Endothelial cell of umbilical vein (primary cell): ENCODE data around the gene COL19A1. TPM values are rescaled to one million over a fixed set of nuclear protein-coding genes. Genes with fewer than 3 reads are reported as not detected.

Source experiments
- BruUV-seq: library from RNA; stranded (reverse); fragments of 400-500 nt; replicated peaks from 2 replicates; lab custom pipeline; 2021; lab: Mats Ljungman, UMichigan
- CTCF ChIA-PET: fragments of 300-600, 350-600 bp; sonication (Branson Sonifier 250); formaldehyde crosslinking; loops from one replicate; lab custom pipeline; 2021; ENCODE audit warnings: antibody characterized with exemption, inconsistent platforms; lab: Charles Lee
- POLR2A ChIA-PET: fragments of 300-600, 350-600 bp; sonication (Branson Sonifier 250); formaldehyde crosslinking; loops from one replicate; lab custom pipeline; 2021; ENCODE audit warnings: antibody characterized with exemption, inconsistent platforms; lab: Charles Lee
- DNase-seq: peaks from one replicate; pipeline ENCODE4 v3.0.0-alpha.2; 2011; ENCODE audit warnings: low read depth, low spot score
- FAIRE-seq: peaks from 2 replicates; lab custom pipeline; 2011; peaks lifted over from hg19 to GRCh38; lab: Jason Lieb, UNC
- H2AFZ ChIP-seq: 2 replicates; pipeline ENCODE4 v1.6.0; 2012; ENCODE audit warnings: low read depth, low read length, control low read depth, inconsistent platforms
- H3K27ac ChIP-seq: 2 replicates; pipeline ENCODE4 v1.5.1; 2011; ENCODE audit warnings: low read depth, mild to moderate bottlenecking, control low read depth, low read length, moderate library complexity; ENCODE audit not compliant: insufficient read depth
- H3K27me3 ChIP-seq, 2 experiments: 2 replicates each; pipeline versions ENCODE4 v1.6.0 to v1.6.1; 2011; ENCODE audit warnings: low read length in 2 of 2, mixed read lengths in 1 of 2; ENCODE audit not compliant: control insufficient read depth in 2 of 2, insufficient read depth in 2 of 2
- H3K36me3 ChIP-seq, 2 experiments: 2 replicates in 1 of 2; 3 replicates in 1 of 2; pipeline ENCODE4 v1.5.1; 2011; ENCODE audit warnings: low read length in 2 of 2, mild to moderate bottlenecking in 1 of 2, moderate library complexity in 1 of 2; ENCODE audit not compliant: control insufficient read depth in 2 of 2, insufficient read depth in 2 of 2; ENCODE audit errors: extremely low read depth in 1 of 2
- H3K4me1 ChIP-seq: 3 replicates; pipeline ENCODE4 v1.5.1; 2011; ENCODE audit warnings: mild to moderate bottlenecking, low read length; ENCODE audit not compliant: control insufficient read depth, insufficient read depth; ENCODE audit errors: extremely low read depth
- H3K4me2 ChIP-seq: 2 replicates; pipeline ENCODE4 v1.6.1; 2011; ENCODE audit warnings: low read length, control low read depth, mixed read lengths; ENCODE audit not compliant: insufficient read depth
- H3K4me3 ChIP-seq, 3 experiments: fragments of 200-600 bp in 1 of 3; sonication (generic), shearing (Covaris generic) in 1 of 3; replicated peaks in 1 of 3; 2 replicates each; pipeline ENCODE4 v1.5.1; 2011 to 2016; ENCODE audit warnings: control low read depth in 3 of 3, low read length in 3 of 3, mild to moderate bottlenecking in 2 of 3, inconsistent platforms in 1 of 3, low read depth in 1 of 3, moderate library complexity in 1 of 3; ENCODE audit not compliant: insufficient read depth in 1 of 3
- H3K79me2 ChIP-seq: 2 replicates; pipeline ENCODE4 v1.6.0; 2012; ENCODE audit warnings: low read length, inconsistent platforms; ENCODE audit not compliant: control insufficient read depth, insufficient read depth
- H3K9ac ChIP-seq: replicated peaks from 2 replicates; pipeline ENCODE3; 2011; ENCODE audit warnings: low read length, control low read depth; ENCODE audit not compliant: insufficient read depth; ENCODE audit errors: extremely low read depth
- H3K9me1 ChIP-seq: replicated peaks from 3 replicates; pipeline ENCODE4 v1.6.0; 2011; ENCODE audit warnings: mild to moderate bottlenecking, low read length; ENCODE audit not compliant: control insufficient read depth, insufficient read depth; ENCODE audit errors: extremely low read depth
- H3K9me3 ChIP-seq: replicated peaks from 2 replicates; pipeline ENCODE4 v1.5.1; 2012; ENCODE audit warnings: low read length, inconsistent platforms; ENCODE audit not compliant: control insufficient read depth, insufficient read depth
- H4K20me1 ChIP-seq: replicated peaks from 2 replicates; pipeline ENCODE3; 2011; ENCODE audit warnings: mild to moderate bottlenecking, low read length; ENCODE audit not compliant: control insufficient read depth, insufficient read depth; ENCODE audit errors: extremely low read depth
- CTCF ChIP-seq, 2 donors: IDR thresholded peaks; 1 replicate in 1 of 2; 2 replicates in 1 of 2; pipeline ENCODE4 v1.5.1; 2011; ENCODE audit warnings: low read length in 2 of 2, mild to moderate bottlenecking in 2 of 2, moderate library complexity in 2 of 2, control low read depth in 1 of 2, inconsistent platforms in 1 of 2, low read depth in 1 of 2; ENCODE audit not compliant: insufficient read depth in 1 of 2; ENCODE audit errors: extremely low read depth in 1 of 2
- EZH2 ChIP-seq: IDR thresholded peaks from 2 replicates; pipeline ENCODE4 v1.6.1; 2012; ENCODE audit warnings: borderline replicate concordance, low read depth, mild to moderate bottlenecking, moderate library complexity, low read length, inconsistent platforms; ENCODE audit not compliant: severe bottlenecking
- FOS ChIP-seq: IDR thresholded peaks from 2 replicates; pipeline ENCODE4 v1.6.1; 2011; ENCODE audit warnings: mild to moderate bottlenecking, low read length, moderate library complexity, borderline replicate concordance; ENCODE audit not compliant: insufficient read depth
- GATA2 ChIP-seq: IDR thresholded peaks from 2 replicates; pipeline ENCODE4 v1.7.0; 2011; ENCODE audit warnings: low read depth, mild to moderate bottlenecking, moderate library complexity, mixed read lengths, low read length; ENCODE audit not compliant: insufficient read length, insufficient read depth
- JUN ChIP-seq: IDR thresholded peaks from 2 replicates; pipeline ENCODE4 v1.6.1; 2011; ENCODE audit warnings: borderline replicate concordance, low read depth; ENCODE audit not compliant: insufficient read length, insufficient read depth
- MAX ChIP-seq: IDR thresholded peaks from 2 replicates; pipeline ENCODE4 v1.6.1; 2011; ENCODE audit not compliant: insufficient read depth, insufficient read length
- MYC ChIP-seq: IDR thresholded peaks from one replicate; pipeline ENCODE4 v1.6.1; 2011; ENCODE audit warnings: mild to moderate bottlenecking, low read depth, low read length
- POLR2A ChIP-seq: IDR thresholded peaks from 2 replicates; pipeline ENCODE4 v1.6.1; 2012; ENCODE audit warnings: low read depth, mild to moderate bottlenecking, control low read depth, low read length
- POLR2AphosphoS5 ChIP-seq: IDR thresholded peaks from 2 replicates; pipeline ENCODE4 v1.6.1; 2012; ENCODE audit warnings: low read depth, mild to moderate bottlenecking, control low read depth, low read length, moderate library complexity; ENCODE audit not compliant: insufficient read depth
- dilution Hi-C: fragments of 300-500 bp; cut with MboI; formaldehyde crosslinking; loops from one replicate; pipeline ENCODE4 v1.15.0; 2019; ENCODE audit warnings: low sequenced_read_pairs; ENCODE audit not compliant: extremely low pct_ligation_motif_present
- intact Hi-C: fragments of 100-400 bp; cut with micrococcal nuclease; formaldehyde crosslinking; loops from one replicate; pipeline ENCODE4 v1.10.0; 2022
- polyA plus RNA-seq, 4 experiments: library from polyadenylated mRNA; depleted of rRNA in 3 of 4; stranded (reverse) in 3 of 4; unstranded in 1 of 4; fragments of >200 nt; gene quantifications; 2 replicates each; pipeline versions ENCODE4 v1.2.1 to v1.2.3, GENCODE V29; 2011 to 2012; ENCODE audit warnings: missing spikeins in 1 of 4
- total RNA-seq: library from RNA; stranded (reverse); gene quantifications from 2 replicates; pipeline ENCODE4 v1.2.3, GENCODE V29; 2021

COL19A1 gene
- total and polyA plus RNA-seq, 2 donors (not counting 3 experiments of a cell fraction or from before 2014, with no cell fraction given) = not detected

- BruUV-seq = no TSS peak
- dilution Hi-C loops = no loop called here
- no peak overlapping the region for H3K4me3 ChIP-seq
- ChIA-PET POLR2A (no interaction called here), CTCF (no interaction called here)
- no peak for FAIRE-seq
- H3K9me3 ChIP-seq = no peaks in the 10 kb centered on the region
- no peaks in the 10 kb centered on the region for H3K4me1 ChIP-seq
- no peak overlapping the region for H2AFZ ChIP-seq
- intact Hi-C loops = no loop called here
- H4K20me1 ChIP-seq = no peaks in the 10 kb centered on the region
- no peaks in the 10 kb centered on the region for H3K27me3 ChIP-seq
- TF ChIP-seq JUN (no peak), MYC (no peak), POLR2A (no peak), EZH2 (no peak), FOS (no peak), GATA2 (no peak), POLR2AphosphoS5 (no peak), CTCF (IDR thresholded peaks at IDR 0.05; ENCODE audit: extremely low read depth in 1 of 2, insufficient read depth in 1 of 2, low read depth in 1 of 2, low read length in 2 of 2) (no peak), MAX (no peak)
- no peak overlapping the region for H3K4me2 ChIP-seq
- no peaks in the 10 kb centered on the region for H3K79me2 ChIP-seq
- H3K27ac ChIP-seq = no peak overlapping the region
- no peaks in the 10 kb centered on the region for H3K36me3 ChIP-seq
- H3K9me1 ChIP-seq = no peaks in the 10 kb centered on the region
- DNase-seq = no peak
- H3K9ac ChIP-seq = no peak overlapping the region
Observed at GRCh38 chr6:70180901-70181599, 314.7 kb downstream of the COL19A1 start.
